Natural killer cell (primary cell): Measurements from ENCODE around the gene DSTN. TPM values are rescaled to one million over a fixed set of nuclear protein-coding genes. Genes with fewer than 3 reads are reported as not detected.

Experiments used
- ATAC-seq, 3 donors: fragments of 150-1000 bp in 2 of 3; fragments of 200-7000 bp in 1 of 3; cut with Tn5 transposase; 1 replicate in 1 of 3; 2 replicates in 2 of 3; pipeline ENCODE4 v1.10.0; 2021; ENCODE audit warnings: mild to moderate bottlenecking in 2 of 3, moderate library complexity in 2 of 3
- DNase-seq, 2 donors: peaks; one replicate each; pipeline versions ENCODE4 v3.0.0 to v3.0.0-alpha.2; 2013 to 2021; ENCODE audit warnings: mixed read lengths in 1 of 2
- H3K27ac ChIP-seq: one replicate; pipeline ENCODE4 v1.5.1; 2013; ENCODE audit warnings: mild to moderate bottlenecking, low read length
- H3K27me3 ChIP-seq: one replicate; pipeline ENCODE4 v1.6.1; 2013; ENCODE audit warnings: low read length; ENCODE audit not compliant: control insufficient read depth, insufficient read depth
- H3K36me3 ChIP-seq: one replicate; pipeline ENCODE4 v1.6.1; 2013; ENCODE audit warnings: low read length; ENCODE audit not compliant: control insufficient read depth, insufficient read depth
- H3K4me1 ChIP-seq: one replicate; pipeline ENCODE4 v1.6.1; 2013; ENCODE audit warnings: low read length; ENCODE audit not compliant: control insufficient read depth, insufficient read depth
- H3K4me3 ChIP-seq: one replicate; pipeline ENCODE4 v1.5.1; 2013; ENCODE audit warnings: low read length
- H3K9me3 ChIP-seq: one replicate; pipeline ENCODE4 v1.6.1; 2013; ENCODE audit warnings: low read length; ENCODE audit not compliant: control insufficient read depth, insufficient read depth
- H3K27ac Mint-ChIP-seq, 2 donors: one replicate each; pipeline ENCODE4 v1.8.0; 2022; ENCODE audit warnings: mild to moderate bottlenecking in 2 of 2, mixed read lengths in 2 of 2, moderate library complexity in 1 of 2
- H3K27me3 Mint-ChIP-seq, 2 donors: one replicate each; pipeline ENCODE4 v1.8.0; 2022; ENCODE audit warnings: low read depth in 2 of 2, mixed read lengths in 2 of 2
- H3K36me3 Mint-ChIP-seq: one replicate; pipeline ENCODE4 v1.8.0; 2022; ENCODE audit warnings: mixed read lengths
- H3K4me1 Mint-ChIP-seq, 2 donors: one replicate each; pipeline ENCODE4 v1.8.0; 2022; ENCODE audit warnings: mixed read lengths in 2 of 2
- H3K4me3 Mint-ChIP-seq: one replicate; pipeline ENCODE4 v1.8.0; 2022; ENCODE audit warnings: mild to moderate bottlenecking, moderate library complexity, mixed read lengths
- H3K9me3 Mint-ChIP-seq, 2 donors: one replicate each; pipeline ENCODE4 v1.8.0; 2022; ENCODE audit warnings: mixed read lengths in 2 of 2
- WGBS: methylation state at CpG from one replicate; pipeline ENCODE4 v1.1.7; 2013; ENCODE audit warnings: missing lambda C conversion rate; ENCODE audit not compliant: insufficient coverage; 5-methylcytosine and 5-hydroxymethylcytosine counted together
- intact Hi-C: fragments of 100-400 bp; cut with micrococcal nuclease; formaldehyde crosslinking; loops from one replicate; pipeline ENCODE4 v1.14.2; 2022
- total RNA-seq, 4 donors: library from RNA; stranded (reverse); fragments of 120-200 nt in 1 of 4; gene quantifications; one replicate each; pipeline versions ENCODE4 v1.2.3 to v1.2.4, GENCODE V29; 2013 to 2022
- TF ChIP-seq, protein P1 (sequence below): fragments of 200-600 bp; IDR thresholded peaks from one replicate; pipeline ENCODE4 v1.8.0; 2022; ENCODE audit warnings: antibody characterized with exemption

The DSTN gene
- total RNA-seq, result 10 to 100 TPM; 47.5 to 73.5 (median 70.0) TPM
- 50.5 TPM for total RNA-seq (2013)

DNA sequence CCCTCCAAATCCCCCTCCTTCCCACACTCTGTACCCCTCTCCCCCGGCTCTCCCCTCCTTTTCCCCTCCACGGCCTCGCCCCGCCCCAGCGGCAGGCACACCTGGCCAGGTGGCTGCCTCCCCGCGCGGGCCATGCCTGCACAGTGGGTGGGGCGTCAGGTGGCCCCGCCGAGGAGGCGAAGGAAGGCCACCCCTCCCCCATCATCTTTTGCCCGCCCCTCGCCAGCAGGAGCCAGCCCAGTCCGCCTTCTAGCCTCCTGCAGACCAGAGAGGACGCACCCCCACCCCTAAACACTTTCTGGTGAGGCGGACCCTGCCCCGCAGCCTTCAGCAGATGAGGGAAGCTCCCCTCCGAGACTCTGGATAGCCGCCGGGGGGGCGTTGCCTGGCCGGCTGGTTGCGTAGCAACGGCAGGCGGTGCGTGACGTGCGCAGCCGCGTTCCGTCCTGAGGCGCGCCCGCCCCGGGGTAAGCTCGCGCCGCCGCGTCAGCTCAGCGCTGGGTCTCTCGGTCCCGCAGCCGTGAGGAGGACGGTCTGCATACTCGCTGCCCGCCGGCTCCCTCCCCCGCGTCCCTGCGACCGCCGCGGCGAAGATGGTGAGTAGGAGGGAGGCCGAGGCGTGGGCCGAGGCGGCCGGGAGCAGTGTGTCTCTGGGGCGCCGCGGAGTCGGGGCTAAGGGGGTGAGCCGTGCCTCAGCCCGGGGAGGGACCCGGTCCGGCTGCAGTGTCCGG is at the start of gene DSTN:
Gene DSTN, plus strand, starts transcription at position 460 of the 731 bp plus-strand sequence. Its CDS starts 134 bp downstream, at position 594.
- TF ChIP-seq, protein P1, sequence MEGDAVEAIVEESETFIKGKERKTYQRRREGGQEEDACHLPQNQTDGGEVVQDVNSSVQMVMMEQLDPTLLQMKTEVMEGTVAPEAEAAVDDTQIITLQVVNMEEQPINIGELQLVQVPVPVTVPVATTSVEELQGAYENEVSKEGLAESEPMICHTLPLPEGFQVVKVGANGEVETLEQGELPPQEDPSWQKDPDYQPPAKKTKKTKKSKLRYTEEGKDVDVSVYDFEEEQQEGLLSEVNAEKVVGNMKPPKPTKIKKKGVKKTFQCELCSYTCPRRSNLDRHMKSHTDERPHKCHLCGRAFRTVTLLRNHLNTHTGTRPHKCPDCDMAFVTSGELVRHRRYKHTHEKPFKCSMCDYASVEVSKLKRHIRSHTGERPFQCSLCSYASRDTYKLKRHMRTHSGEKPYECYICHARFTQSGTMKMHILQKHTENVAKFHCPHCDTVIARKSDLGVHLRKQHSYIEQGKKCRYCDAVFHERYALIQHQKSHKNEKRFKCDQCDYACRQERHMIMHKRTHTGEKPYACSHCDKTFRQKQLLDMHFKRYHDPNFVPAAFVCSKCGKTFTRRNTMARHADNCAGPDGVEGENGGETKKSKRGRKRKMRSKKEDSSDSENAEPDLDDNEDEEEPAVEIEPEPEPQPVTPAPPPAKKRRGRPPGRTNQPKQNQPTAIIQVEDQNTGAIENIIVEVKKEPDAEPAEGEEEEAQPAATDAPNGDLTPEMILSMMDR, result no peak
- peak within 1 kb of the TSS; percentile 84 for H3K4me3 ChIP-seq
- no peaks in the 10 kb centered on the region for H3K9me3 ChIP-seq
- ATAC-seq (peak; percentile 88 to 94 (median 90)), DNase-seq (peak; percentile 86 to 94)
- Mint-ChIP-seq H3K9me3 (no peaks in the 10 kb centered on the region), H3K4me1 (peaks cover 35% of the 10 kb centered on the region in 2 donors), H3K4me3 (peak within 1 kb of the TSS; percentile 99), H3K27me3 (peaks cover 0 to 5% of the 10 kb centered on the region in 2 donors), H3K36me3 (no peaks in the 10 kb centered on the region), H3K27ac (peak within 1 kb of the TSS; percentile 92 to 97)
- H3K27ac ChIP-seq, result peak within 1 kb of the TSS; percentile 78
- intact Hi-C loops, result loop anchor here (1.0 to 2.0 kb wide), 3 partner anchors 32 to 65 kb away; no protein-coding TSS in a partner anchor
- H3K27me3 ChIP-seq, result peaks cover 9% of the 10 kb centered on the region
- H3K4me1 ChIP-seq, result peaks cover 11% of the 10 kb centered on the region
- 0% methylated on average over 70 of the region's 70 CpGs for WGBS
- H3K36me3 ChIP-seq, result no peaks in the 10 kb centered on the region

DNA sequence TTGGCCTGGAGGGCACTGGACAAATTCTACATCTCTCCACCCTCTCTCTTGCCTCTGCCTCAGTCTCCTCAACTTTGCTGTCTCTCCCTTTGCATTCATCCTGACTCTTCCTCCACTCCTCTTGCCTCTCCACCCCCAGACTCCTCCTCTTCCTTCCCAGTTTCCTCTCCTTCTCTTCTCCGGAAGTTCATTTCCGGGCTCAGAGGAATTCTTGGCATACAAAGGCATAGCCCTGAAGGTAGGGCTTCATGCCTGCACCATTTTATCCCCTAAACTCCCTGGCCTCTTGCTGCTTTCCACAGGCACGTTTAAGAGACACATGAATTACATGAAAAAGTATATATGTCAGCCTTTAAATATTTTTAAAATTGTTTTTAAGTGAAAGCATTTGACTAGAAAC is 49.3 kb upstream of the DSTN start:
- no peaks in the 10 kb centered on the region for H3K9me3 Mint-ChIP-seq
- no peak overlapping the region for H3K27ac ChIP-seq
- WGBS, result 19% methylated on average over 2 of the region's 3 CpGs
- no peak overlapping the region for H3K27ac Mint-ChIP-seq
- ATAC-seq (no peak), DNase-seq (no peak)
- H3K36me3 ChIP-seq, result no peaks in the 10 kb centered on the region
- no peaks in the 10 kb centered on the region for H3K27me3 Mint-ChIP-seq
- H3K27me3 ChIP-seq, result no peaks in the 10 kb centered on the region
- H3K9me3 ChIP-seq, result no peaks in the 10 kb centered on the region
- H3K4me3 Mint-ChIP-seq, result no peak overlapping the region
- TF ChIP-seq, protein P1, result no peak
- H3K4me1 Mint-ChIP-seq, result peaks cover 5% of the 10 kb centered on the region in 2 donors
- intact Hi-C loops, result no loop called here
- no peak overlapping the region for H3K4me3 ChIP-seq
- no peaks in the 10 kb centered on the region for H3K4me1 ChIP-seq
- H3K36me3 Mint-ChIP-seq, result no peaks in the 10 kb centered on the region

DNA sequence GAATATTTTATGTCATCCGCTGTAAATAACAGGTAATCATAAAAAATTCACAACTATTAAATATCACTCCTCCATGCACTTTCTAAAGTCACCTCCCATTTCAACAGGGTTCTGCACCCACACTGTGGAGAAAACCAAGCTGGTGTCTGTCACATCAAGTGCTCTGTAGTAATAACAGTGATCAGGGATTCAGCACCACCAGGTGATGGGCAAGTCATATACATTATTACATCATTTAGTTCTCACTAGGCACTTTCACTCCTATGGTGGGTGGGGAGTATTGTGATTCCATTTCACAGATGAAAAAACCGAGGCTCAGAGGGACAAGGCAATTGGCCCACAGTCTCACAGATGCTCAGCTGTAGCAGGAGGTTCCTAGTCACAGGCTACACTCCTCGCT is 47.3 kb upstream of the DSTN start:
- intact Hi-C loops, result no loop called here
- Mint-ChIP-seq H3K27ac (no peak overlapping the region), H3K9me3 (no peaks in the 10 kb centered on the region), H3K36me3 (no peaks in the 10 kb centered on the region), H3K27me3 (peaks cover 0 to 3% of the 10 kb centered on the region in 2 donors), H3K4me1 (peaks cover 5 to 9% of the 10 kb centered on the region in 2 donors), H3K4me3 (no peak overlapping the region)
- Histone ChIP-seq H3K4me3 (no peak overlapping the region), H3K9me3 (no peaks in the 10 kb centered on the region), H3K4me1 (no peaks in the 10 kb centered on the region), H3K27ac (no peak overlapping the region), H3K27me3 (no peaks in the 10 kb centered on the region), H3K36me3 (no peaks in the 10 kb centered on the region)
- ATAC-seq (no peak), DNase-seq (no peak)
- WGBS, result 83% methylated on average over 3 of the region's 3 CpGs
- TF ChIP-seq, protein P1, result no peak
